ENCODE measurements around the gene CACNG4.

The CACNG4 gene

GRCh38 chr17:67046398-67046797 is 81.9 kb downstream of the CACNG4 start:
- ATAC-seq, result no peak
- TF ChIP-seq PATZ1 (CRISPR knock-in tag; IDR thresholded peaks at IDR 0.05; ENCODE audit: borderline replicate concordance) (no peak), ZNF8 (CRISPR knock-in tag; IDR thresholded peaks at IDR 0.05) (no peak), ISL1 (CRISPR knock-in tag; IDR thresholded peaks at IDR 0.05) (no peak), ZNF565 (CRISPR knock-in tag; conservative IDR thresholded peaks at IDR 0.05; ENCODE audit: low read depth) (no peak), CREB5 (CRISPR knock-in tag; IDR thresholded peaks at IDR 0.05; ENCODE audit: low read depth) (no peak), RARB (CRISPR knock-in tag; IDR thresholded peaks at IDR 0.05) (no peak), OSR1 (CRISPR knock-in tag; IDR thresholded peaks at IDR 0.05) (no peak), CSRNP3 (CRISPR knock-in tag; IDR thresholded peaks at IDR 0.05) (no peak), CSDC2 (CRISPR knock-in tag; IDR thresholded peaks at IDR 0.05) (no peak), PPARA (CRISPR knock-in tag; IDR thresholded peaks at IDR 0.05; ENCODE audit: borderline replicate concordance) (no peak), TOX (CRISPR knock-in tag; IDR thresholded peaks at IDR 0.05; ENCODE audit: borderline replicate concordance) (no peak), GLIS3 (CRISPR knock-in tag; IDR thresholded peaks at IDR 0.05) (no peak), ESRRG (CRISPR knock-in tag; IDR thresholded peaks at IDR 0.05) (no peak)

GRCh38 chr17:67047382-67047781 is 82.9 kb downstream of the CACNG4 start:
- TF ChIP-seq ZNF8 (CRISPR knock-in tag; IDR thresholded peaks at IDR 0.05) (no peak), ZFP30 (CRISPR knock-in tag; IDR thresholded peaks at IDR 0.05) (no peak), TSHZ2 (CRISPR knock-in tag; IDR thresholded peaks at IDR 0.05) (no peak), OSR1 (CRISPR knock-in tag; IDR thresholded peaks at IDR 0.05) (no peak), RARB (CRISPR knock-in tag; IDR thresholded peaks at IDR 0.05) (no peak), ZNF565 (CRISPR knock-in tag; conservative IDR thresholded peaks at IDR 0.05; ENCODE audit: low read depth) (no peak), ARNTL (CRISPR knock-in tag; IDR thresholded peaks at IDR 0.05; ENCODE audit: borderline replicate concordance, low read depth) (no peak), ISL1 (CRISPR knock-in tag; IDR thresholded peaks at IDR 0.05) (no peak), ESRRG (CRISPR knock-in tag; IDR thresholded peaks at IDR 0.05) (no peak), PPARA (CRISPR knock-in tag; IDR thresholded peaks at IDR 0.05; ENCODE audit: borderline replicate concordance) (no peak), TOX (CRISPR knock-in tag; IDR thresholded peaks at IDR 0.05; ENCODE audit: borderline replicate concordance) (no peak), SNAI2 (CRISPR knock-in tag; IDR thresholded peaks at IDR 0.05) (no peak), POU6F1 (CRISPR knock-in tag; IDR thresholded peaks at IDR 0.05; ENCODE audit: borderline replicate concordance, low read depth) (no peak), ZFP3 (CRISPR knock-in tag; IDR thresholded peaks at IDR 0.05) (no peak), BACH2 (CRISPR knock-in tag; IDR thresholded peaks at IDR 0.05; ENCODE audit: borderline replicate concordance) (no peak)

GRCh38 chr17:67049025-67049739 is 84.7 kb downstream of the CACNG4 start:
- ATAC-seq, result no peak
- no peak for TF ChIP-seq ZC3H10 (CRISPR knock-in tag; IDR thresholded peaks at IDR 0.05)
- no peak for TF ChIP-seq TCF4 (CRISPR knock-in tag; IDR thresholded peaks at IDR 0.05; ENCODE audit: borderline replicate concordance)
- TF ChIP-seq PATZ1 (CRISPR knock-in tag; IDR thresholded peaks at IDR 0.05; ENCODE audit: borderline replicate concordance), result no peak
- TF ChIP-seq ZFP30 (CRISPR knock-in tag; IDR thresholded peaks at IDR 0.05), result no peak
- TF ChIP-seq CSDC2 (CRISPR knock-in tag; IDR thresholded peaks at IDR 0.05), result no peak
- no peak for TF ChIP-seq BACH2 (CRISPR knock-in tag; IDR thresholded peaks at IDR 0.05; ENCODE audit: borderline replicate concordance)
- no peak for TF ChIP-seq POU6F1 (CRISPR knock-in tag; IDR thresholded peaks at IDR 0.05; ENCODE audit: borderline replicate concordance, low read depth)
- TF ChIP-seq ARNTL (CRISPR knock-in tag; IDR thresholded peaks at IDR 0.05; ENCODE audit: borderline replicate concordance, low read depth), result no peak
- TF ChIP-seq TOX (CRISPR knock-in tag; IDR thresholded peaks at IDR 0.05; ENCODE audit: borderline replicate concordance), result no peak

More at GRCh38 chr17:67047382-67047781, 82.9 kb downstream of the CACNG4 start:
- ATAC-seq, result no peak

All from SK-N-SH treated with all-trans-retinoic acid at 6 μM for 48 hours (cell line).